ENCODE data around the gene GRAMD1A.

GRCh38 chr19:34998777-34999497 is 1.2 kb upstream of the GRAMD1A start:
- no peak for TF ChIP-seq POLR2A (IDR thresholded peaks at IDR 0.05; ENCODE audit: low read depth)
- no peak for TF ChIP-seq CTCF (IDR thresholded peaks at IDR 0.05)
